Naive thymus-derived CD8-positive, alpha-beta T cell (primary cell): ENCODE data around the gene CERS4. TPM values are rescaled to one million over a fixed set of nuclear protein-coding genes. Genes with fewer than 3 reads are reported as not detected.
"Not testable (repeated sequence)": the region's sequence is repeated elsewhere in the genome, so short reads cannot be mapped to it uniquely, and the experiment has no call there.

Experiments used
- ATAC-seq, 2 donors: fragments of 150-1000 bp; cut with Tn5 transposase in 1 of 2; sonication (Bioruptor Pico), chemical (Tn5 transposase) in 1 of 2; 1 replicate in 1 of 2; 2 replicates in 1 of 2; pipeline ENCODE4 v1.10.0; 2021; ENCODE audit warnings: mild to moderate bottlenecking in 2 of 2, moderate library complexity in 2 of 2
- POLR2A ChIA-PET: fragments of 350-600 bp; sonication (Branson Sonifier 250); formaldehyde crosslinking; loops from one replicate; lab custom pipeline; 2021; ENCODE audit warnings: antibody characterized with exemption; lab: Charles Lee
- DNase-seq, 10 donors: peaks; one replicate each; pipeline versions ENCODE4 v3.0.0 to v3.0.0-alpha.2; 2020 to 2022
- H3K27ac Mint-ChIP-seq, 10 donors: one replicate each; pipeline ENCODE4 v1.8.0; 2020 to 2022; ENCODE audit warnings: mild to moderate bottlenecking in 10 of 10, mixed read lengths in 10 of 10, moderate library complexity in 4 of 10, inconsistent platforms in 1 of 10
- H3K27me3 Mint-ChIP-seq, 5 donors: one replicate each; pipeline ENCODE4 v1.8.0; 2021 to 2022; ENCODE audit warnings: mixed read lengths in 5 of 5
- H3K36me3 Mint-ChIP-seq, 3 donors: one replicate each; pipeline ENCODE4 v1.8.0; 2020 to 2022; ENCODE audit warnings: mixed read lengths in 3 of 3, mild to moderate bottlenecking in 2 of 3, inconsistent platforms in 1 of 3
- H3K4me1 Mint-ChIP-seq, 4 donors: one replicate each; pipeline ENCODE4 v1.8.0; 2021 to 2022; ENCODE audit warnings: mixed read lengths in 4 of 4
- H3K4me3 Mint-ChIP-seq, 10 donors: one replicate each; pipeline ENCODE4 v1.8.0; 2020 to 2022; ENCODE audit warnings: mild to moderate bottlenecking in 10 of 10, mixed read lengths in 10 of 10, moderate library complexity in 6 of 10, inconsistent platforms in 1 of 10
- H3K9me3 Mint-ChIP-seq, 9 donors: one replicate each; pipeline ENCODE4 v1.8.0; 2020 to 2022; ENCODE audit warnings: mixed read lengths in 9 of 9, mild to moderate bottlenecking in 3 of 9, inconsistent platforms in 1 of 9, moderate library complexity in 1 of 9
- polyA plus RNA-seq, 3 donors: library from polyadenylated mRNA; unstranded; fragments of 300-500 nt; fragmentation: Illumina TruSeq; gene quantifications; one replicate each; pipeline ENCODE4 v1.2.3, GENCODE V29; 2021
- total RNA-seq, 8 experiments: library from RNA in 2 of 8; stranded (reverse) in 2 of 8; gene quantifications; one replicate each; pipeline ENCODE4 v1.2.3 and lab custom pipeline; 2021 to 2026

The CERS4 gene
- total and polyA plus RNA-seq, 5 experiments from 2014 or later: 5.4 to 31.7 (median 8.0) TPM

DNA sequence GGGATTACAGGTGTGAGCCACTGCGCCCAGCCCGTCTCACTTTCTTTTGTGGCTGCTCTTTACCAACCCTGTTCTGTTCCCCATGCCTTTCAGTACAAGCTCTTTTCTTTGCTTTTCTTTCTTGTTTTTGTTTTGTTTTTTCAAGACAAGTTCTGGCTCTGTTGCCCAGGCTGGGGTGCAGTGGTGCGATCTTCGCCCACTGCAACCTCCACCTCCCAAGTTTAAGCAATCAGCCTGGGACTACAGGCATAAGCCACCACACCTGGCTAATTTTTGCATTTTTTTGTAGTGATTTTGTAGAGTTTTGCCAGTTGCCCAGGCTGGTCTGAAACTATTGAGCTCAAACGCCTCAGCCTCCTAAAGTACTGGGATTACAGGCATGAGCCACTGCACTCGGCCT lies 3.7 kb downstream of the CERS4 start:
- no peak for DNase-seq
- H3K4me3 Mint-ChIP-seq: peak overlapping the region in 3 of 10 donors; percentile 12 to 65 (median 43)
- POLR2A ChIA-PET: interaction anchor here (0.8 kb wide), 1 partner anchor 17 kb away, joined by 3 read pairs; no protein-coding TSS in a partner anchor
- no peak for ATAC-seq
- H3K4me1 Mint-ChIP-seq: peaks cover 26 to 43% (median 40%) of the 10 kb centered on the region in 4 donors
- peak overlapping the region in 4 of 10 donors; percentile 26 to 61 (median 46) for H3K27ac Mint-ChIP-seq
- peaks cover 0 to 12% (median 1%) of the 10 kb centered on the region in 3 donors for H3K36me3 Mint-ChIP-seq
- H3K27me3 Mint-ChIP-seq: peaks cover 0 to 1% (median 0%) of the 10 kb centered on the region in 5 donors
- no peaks in the 10 kb centered on the region for H3K9me3 Mint-ChIP-seq

GRCh38 chr19:8213827-8214672 lies 4.9 kb downstream of the CERS4 start:
- ATAC-seq: no peak
- POLR2A ChIA-PET: interaction anchor here (0.8 to 0.9 kb wide), 2 partner anchors 29 to 37 kb away, joined by 3 to 6 read pairs; no protein-coding TSS in a partner anchor
- DNase-seq: no peak
- H3K27ac Mint-ChIP-seq: peak overlapping the region in 8 of 10 donors; percentile 32 to 88 (median 76)
- peak overlapping the region in 3 of 10 donors; percentile 31 to 43 (median 43) for H3K4me3 Mint-ChIP-seq
- H3K27me3 Mint-ChIP-seq: peaks cover 0 to 1% (median 0%) of the 10 kb centered on the region in 5 donors
- H3K4me1 Mint-ChIP-seq: peaks cover 26 to 40% (median 38%) of the 10 kb centered on the region in 4 donors
- H3K36me3 Mint-ChIP-seq: peaks cover 0 to 15% (median 1%) of the 10 kb centered on the region in 3 donors
- no peaks in the 10 kb centered on the region for H3K9me3 Mint-ChIP-seq

- Mint-ChIP-seq H3K36me3 (peaks cover 0 to 15% (median 1%) of the 10 kb centered on the region in 3 donors), H3K9me3 (no peaks in the 10 kb centered on the region), H3K4me1 (peaks cover 24 to 38% (median 36%) of the 10 kb centered on the region in 4 donors), H3K27ac (peak overlapping the region in 4 of 10 donors; percentile 66 to 88 (median 77)), H3K27me3 (peaks cover 0 to 1% (median 0%) of the 10 kb centered on the region in 5 donors), H3K4me3 (peak overlapping the region in 1 of 10 donors; percentile 22)
- POLR2A ChIA-PET: interaction anchor here (0.8 to 0.9 kb wide), 2 partner anchors 29 to 37 kb away, joined by 3 to 6 read pairs; no protein-coding TSS in a partner anchor
- no peak for ATAC-seq
- no peak for DNase-seq
Observed at GRCh38 chr19:8214802-8215201, 5.6 kb downstream of the CERS4 start.

GRCh38 chr19:8215783-8216182 lies 6.6 kb downstream of the CERS4 start:
- Mint-ChIP-seq H3K4me3 (peak overlapping the region in 2 of 10 donors; percentile 29 to 31), H3K9me3 (no peaks in the 10 kb centered on the region), H3K27ac (peak overlapping the region in 2 of 10 donors; percentile 9 to 29), H3K36me3 (peaks cover 0 to 19% (median 1%) of the 10 kb centered on the region in 3 donors), H3K27me3 (no peaks in the 10 kb centered on the region), H3K4me1 (peaks cover 18 to 29% (median 28%) of the 10 kb centered on the region in 4 donors)
- ATAC-seq (no peak), DNase-seq (no peak)
- POLR2A ChIA-PET: interaction anchor here (0.7 kb wide), 1 partner anchor 298 kb away, joined by 6 read pairs; no protein-coding TSS in a partner anchor

DNA sequence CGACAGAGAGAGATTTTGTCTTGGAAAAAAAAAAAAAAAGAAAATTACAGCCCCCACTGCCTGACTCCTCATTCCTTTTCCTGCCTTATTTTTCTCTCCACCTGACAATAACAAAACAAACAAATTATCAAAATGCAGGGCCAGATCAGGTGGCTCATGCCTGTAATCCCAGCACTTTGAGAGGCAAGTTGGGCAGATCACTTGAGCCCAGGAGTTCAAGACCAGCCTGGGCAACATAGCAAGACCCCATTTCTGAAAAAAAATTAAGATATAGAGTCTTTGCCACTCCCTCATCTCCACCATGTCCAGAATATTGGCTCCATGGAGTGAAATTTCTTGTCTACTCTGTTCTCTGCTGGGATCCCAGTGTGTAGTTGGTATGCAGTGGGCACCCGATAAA lies 7.2 kb downstream of the CERS4 start:
- no peaks in the 10 kb centered on the region for H3K9me3 Mint-ChIP-seq
- H3K27ac Mint-ChIP-seq: peak overlapping the region in 1 of 10 donors; percentile 29
- peak overlapping the region in 1 of 10 donors; percentile 4 for H3K4me3 Mint-ChIP-seq
- no peak for DNase-seq
- POLR2A ChIA-PET: interaction anchor here (0.7 kb wide), 1 partner anchor 299 kb away, joined by 6 read pairs; no protein-coding TSS in a partner anchor
- no peak for ATAC-seq
- no peaks in the 10 kb centered on the region for H3K27me3 Mint-ChIP-seq
- peaks cover 0 to 19% (median 1%) of the 10 kb centered on the region in 3 donors for H3K36me3 Mint-ChIP-seq
- peaks cover 18 to 27% (median 25%) of the 10 kb centered on the region in 4 donors for H3K4me1 Mint-ChIP-seq

- Mint-ChIP-seq H3K27ac (peak overlapping the region in 1 of 10 donors; percentile 11), H3K36me3 (peaks cover 0 to 17% (median 1%) of the 10 kb centered on the region in 3 donors), H3K4me1 (peaks cover 9 to 13% (median 12%) of the 10 kb centered on the region in 4 donors)
- H3K27me3 Mint-ChIP-seq, H3K4me3 Mint-ChIP-seq, DNase-seq, ATAC-seq, H3K9me3 Mint-ChIP-seq, POLR2A ChIA-PET: not testable (repeated sequence)
Observed at GRCh38 chr19:8218127-8218526, 9.0 kb downstream of the CERS4 start.

DNA sequence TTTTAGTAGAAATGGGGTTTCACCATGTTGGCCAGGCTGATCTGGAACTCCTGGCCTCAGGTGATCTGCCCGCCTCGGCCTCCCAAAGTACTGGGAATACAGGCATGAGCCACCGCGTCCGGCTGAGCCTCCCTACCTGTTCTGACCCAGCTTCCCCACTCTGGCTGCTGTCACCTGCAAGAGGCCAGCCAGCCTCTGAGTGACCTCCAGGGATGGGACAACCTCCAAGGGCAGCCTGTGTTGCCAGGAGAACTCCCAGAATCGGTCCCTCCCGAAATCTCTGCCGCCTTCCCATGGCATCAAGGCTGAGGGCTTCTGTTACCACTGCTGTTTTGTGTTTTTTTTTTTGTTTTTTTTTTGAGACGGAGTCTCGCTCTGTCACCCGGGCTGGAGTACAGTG lies 11.3 kb downstream of the CERS4 start:
- Mint-ChIP-seq H3K4me3 (no peak overlapping the region), H3K27ac (peak overlapping the region in 2 of 10 donors; percentile 24 to 47), H3K9me3 (no peaks in the 10 kb centered on the region), H3K4me1 (peaks cover 3 to 9% (median 6%) of the 10 kb centered on the region in 4 donors), H3K36me3 (peaks cover 0 to 25% (median 4%) of the 10 kb centered on the region in 3 donors), H3K27me3 (no peaks in the 10 kb centered on the region)
- DNase-seq (no peak), ATAC-seq (no peak)
- POLR2A ChIA-PET: no interaction called here

GRCh38 chr19:8221161-8221560 lies 12.0 kb downstream of the CERS4 start:
- peak overlapping the region in 1 of 10 donors; percentile 52 for H3K27ac Mint-ChIP-seq
- H3K4me3 Mint-ChIP-seq: no peak overlapping the region
- no peaks in the 10 kb centered on the region for H3K27me3 Mint-ChIP-seq
- no peak for ATAC-seq
- no peaks in the 10 kb centered on the region for H3K9me3 Mint-ChIP-seq
- H3K36me3 Mint-ChIP-seq: peaks cover 0 to 25% (median 4%) of the 10 kb centered on the region in 3 donors
- no peak for DNase-seq
- POLR2A ChIA-PET: no interaction called here
- H3K4me1 Mint-ChIP-seq: peaks cover 3 to 9% (median 6%) of the 10 kb centered on the region in 4 donors

GRCh38 chr19:8223442-8223841 lies 14.3 kb downstream of the CERS4 start:
- DNase-seq, POLR2A ChIA-PET, ATAC-seq, H3K4me3 Mint-ChIP-seq, H3K4me1 Mint-ChIP-seq, H3K27ac Mint-ChIP-seq, H3K9me3 Mint-ChIP-seq, H3K27me3 Mint-ChIP-seq: not testable (repeated sequence)
- H3K36me3 Mint-ChIP-seq: peaks cover 0 to 17% (median 3%) of the 10 kb centered on the region in 3 donors

DNA sequence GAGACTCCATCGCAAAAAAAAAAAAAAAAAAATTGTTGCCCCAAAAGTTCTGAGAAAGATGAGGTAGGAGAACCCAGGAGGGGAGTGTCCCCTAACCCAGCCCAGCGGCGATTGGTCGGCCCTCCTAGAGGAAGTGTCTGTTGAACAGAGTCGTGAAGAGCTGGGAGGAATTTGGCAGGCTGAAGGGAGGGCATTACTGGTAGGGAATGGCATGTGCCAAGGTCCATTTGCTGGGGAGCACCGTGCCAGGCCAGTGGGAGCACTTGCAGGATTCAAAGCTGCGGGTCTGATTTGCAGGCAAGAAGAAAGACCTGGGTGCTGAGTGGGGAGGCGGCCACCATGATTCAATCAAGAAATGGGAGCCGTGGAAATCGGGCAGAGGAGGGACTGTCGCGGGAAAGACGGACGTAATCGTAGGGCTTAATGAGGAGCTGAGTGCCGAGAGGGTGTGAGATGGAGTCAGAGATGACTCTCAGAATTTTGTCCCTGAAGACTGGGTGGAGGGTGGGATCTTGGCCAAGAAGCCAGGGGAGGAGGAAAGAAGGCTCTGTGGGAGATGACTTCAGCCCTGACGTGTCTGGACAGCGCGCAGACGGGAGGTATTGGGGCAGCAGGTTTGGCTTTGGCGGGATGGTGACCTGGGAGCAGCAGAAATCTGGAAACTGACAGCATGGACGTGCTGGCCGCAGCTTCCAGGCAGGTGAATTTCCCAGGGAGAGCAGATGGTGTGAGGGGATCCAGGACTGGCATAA lies 15.4 kb downstream of the CERS4 start:
- peaks cover 3 to 9% (median 7%) of the 10 kb centered on the region in 4 donors for H3K4me1 Mint-ChIP-seq
- POLR2A ChIA-PET: no interaction called here
- no peaks in the 10 kb centered on the region for H3K27me3 Mint-ChIP-seq
- no peaks in the 10 kb centered on the region for H3K9me3 Mint-ChIP-seq
- ATAC-seq (no peak), DNase-seq (no peak)
- H3K27ac Mint-ChIP-seq: peak overlapping the region in 6 of 10 donors; percentile 1 to 58 (median 42)
- H3K36me3 Mint-ChIP-seq: peaks cover 0 to 17% (median 3%) of the 10 kb centered on the region in 3 donors
- no peak overlapping the region for H3K4me3 Mint-ChIP-seq

- ATAC-seq: no peak
- POLR2A ChIA-PET: no interaction called here
- Mint-ChIP-seq H3K36me3 (peaks cover 0 to 24% (median 18%) of the 10 kb centered on the region in 3 donors), H3K9me3 (peaks cover 0 to 16% (median 4%) of the 10 kb centered on the region in 9 donors), H3K27ac (peak overlapping the region in 1 of 10 donors; percentile 44), H3K4me1 (peaks cover 0 to 2% (median 0%) of the 10 kb centered on the region in 4 donors), H3K4me3 (no peak overlapping the region), H3K27me3 (no peaks in the 10 kb centered on the region)
- no peak for DNase-seq
Observed at GRCh38 chr19:8231073-8231604, 22.0 kb downstream of the CERS4 start.

DNA sequence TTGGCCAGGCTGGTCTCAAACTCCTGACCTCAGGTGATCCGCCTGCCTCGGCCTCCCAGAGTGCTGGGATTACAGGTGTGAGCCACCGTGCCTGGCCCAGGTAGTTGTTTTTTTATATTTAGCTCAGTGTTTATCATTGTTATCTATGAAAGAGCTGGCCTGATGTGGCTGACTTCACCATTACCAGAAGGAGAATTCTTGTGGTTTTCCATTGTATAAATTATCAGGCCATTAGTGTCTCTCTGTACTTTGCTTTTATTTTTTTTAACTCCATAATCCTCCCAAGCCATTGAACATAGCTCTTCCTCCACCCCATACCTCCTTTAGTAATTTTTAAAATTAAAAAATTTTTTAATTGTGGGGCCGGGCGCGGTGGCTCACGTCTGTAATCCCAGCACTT lies 24.2 kb downstream of the CERS4 start:
- Mint-ChIP-seq H3K27ac (no peak overlapping the region), H3K36me3 (peaks cover 0 to 22% (median 18%) of the 10 kb centered on the region in 3 donors), H3K4me1 (peaks cover 0 to 4% (median 1%) of the 10 kb centered on the region in 4 donors), H3K27me3 (no peaks in the 10 kb centered on the region), H3K9me3 (peaks cover 0 to 16% (median 4%) of the 10 kb centered on the region in 9 donors), H3K4me3 (no peak overlapping the region)
- no peak for DNase-seq
- POLR2A ChIA-PET: no interaction called here
- ATAC-seq: no peak
